Trophoblast cell (in vitro differentiated cells and primary cell): Measurements from ENCODE around the gene OR4D6.

ENCODE experiments used
- DNase-seq, 2 donors: peaks; one replicate each; pipeline ENCODE4 v3.0.0-alpha.2; 2016
- H2AFZ ChIP-seq: 2 replicates; pipeline ENCODE4 v1.6.1; 2013; ENCODE audit warnings: low read length, moderate library complexity, mild to moderate bottlenecking; ENCODE audit not compliant: insufficient read depth, poor library complexity
- H2AK5ac ChIP-seq: 2 replicates; pipeline ENCODE4 v1.6.1; 2013; ENCODE audit warnings: mild to moderate bottlenecking, low read length
- H2BK120ac ChIP-seq: 2 replicates; pipeline ENCODE4 v1.6.1; 2013; ENCODE audit warnings: low read length, mild to moderate bottlenecking, moderate library complexity; ENCODE audit not compliant: insufficient read depth, poor library complexity
- H2BK12ac ChIP-seq: 2 replicates; pipeline ENCODE4 v1.6.1; 2013; ENCODE audit warnings: mild to moderate bottlenecking, low read length, moderate library complexity
- H2BK5ac ChIP-seq: 2 replicates; pipeline ENCODE4 v1.6.1; 2013; ENCODE audit warnings: low read length, low read depth, moderate library complexity, mild to moderate bottlenecking; ENCODE audit not compliant: poor library complexity
- H3K14ac ChIP-seq: 2 replicates; pipeline ENCODE4 v1.6.1; 2013; ENCODE audit warnings: mild to moderate bottlenecking, low read length
- H3K18ac ChIP-seq: 2 replicates; pipeline ENCODE4 v1.6.1; 2013; ENCODE audit warnings: mild to moderate bottlenecking, low read length
- H3K23ac ChIP-seq: 2 replicates; pipeline ENCODE4 v1.6.1; 2013; ENCODE audit warnings: low read length
- H3K27ac ChIP-seq: 2 replicates; pipeline ENCODE4 v1.5.1; 2013; ENCODE audit warnings: low read depth, mild to moderate bottlenecking, inconsistent platforms, low read length, moderate library complexity
- H3K27me3 ChIP-seq: 2 replicates; pipeline ENCODE4 v1.6.1; 2013; ENCODE audit warnings: inconsistent platforms, mild to moderate bottlenecking, low read length, moderate library complexity; ENCODE audit not compliant: insufficient read depth
- H3K36me3 ChIP-seq, 2 experiments: 1 replicate in 1 of 2; 2 replicates in 1 of 2; pipeline ENCODE4 v1.6.1; 2013; ENCODE audit warnings: low read length in 2 of 2, mild to moderate bottlenecking in 2 of 2, moderate library complexity in 1 of 2; ENCODE audit not compliant: insufficient read depth in 2 of 2, control insufficient read depth in 1 of 2
- H3K4ac ChIP-seq: 2 replicates; pipeline ENCODE4 v1.6.1; 2013; ENCODE audit warnings: low read depth, mild to moderate bottlenecking, low read length, moderate library complexity
- H3K4me1 ChIP-seq, 2 experiments: 1 replicate in 1 of 2; 2 replicates in 1 of 2; pipeline ENCODE4 v1.6.1; 2013; ENCODE audit warnings: low read length in 2 of 2, mild to moderate bottlenecking in 2 of 2, moderate library complexity in 1 of 2; ENCODE audit not compliant: insufficient read depth in 2 of 2, control insufficient read depth in 1 of 2
- H3K4me2 ChIP-seq: 2 replicates; pipeline ENCODE4 v1.6.1; 2013; ENCODE audit warnings: inconsistent platforms, mild to moderate bottlenecking, low read length, moderate library complexity
- H3K4me3 ChIP-seq: 2 replicates; pipeline ENCODE4 v1.5.1; 2013; ENCODE audit warnings: mild to moderate bottlenecking, low read depth, low read length, inconsistent platforms
- H3K79me1 ChIP-seq: one replicate; pipeline ENCODE4 v1.6.1; 2013; ENCODE audit warnings: low read length
- H3K79me2 ChIP-seq: 2 replicates; pipeline ENCODE4 v1.6.1; 2013; ENCODE audit warnings: low read length, mild to moderate bottlenecking; ENCODE audit not compliant: control insufficient read depth, insufficient read depth, poor library complexity
- H3K9ac ChIP-seq: 2 replicates; pipeline ENCODE4 v1.6.1; 2013; ENCODE audit warnings: mild to moderate bottlenecking, low read length
- H3K9me3 ChIP-seq: 2 replicates; pipeline ENCODE4 v1.6.1; 2013; ENCODE audit warnings: low read depth, mild to moderate bottlenecking, control low read depth, inconsistent platforms, low read length; ENCODE audit not compliant: insufficient read depth
- H4K12ac ChIP-seq: 2 replicates; pipeline ENCODE4 v1.6.1; 2013; ENCODE audit warnings: low read depth, mild to moderate bottlenecking, low read length, moderate library complexity
- H4K8ac ChIP-seq: 2 replicates; pipeline ENCODE4 v1.6.1; 2013; ENCODE audit warnings: low read depth, mild to moderate bottlenecking, low read length, moderate library complexity
- H4K91ac ChIP-seq: one replicate; pipeline ENCODE4 v1.6.1; 2013; ENCODE audit warnings: low read depth, mild to moderate bottlenecking, low read length, moderate library complexity
- WGBS: extraction: QIAGEN DNeasy Blood & Tissue Kit; methylation state at CpG from one replicate; pipeline ENCODE4 v1.1.7; 2013; ENCODE audit warnings: missing lambda C conversion rate; ENCODE audit not compliant: insufficient read length, insufficient coverage; ENCODE audit errors: extremely low coverage; 5-methylcytosine and 5-hydroxymethylcytosine counted together

Gene OR4D6

GRCh38 chr11:59480359-59480758 lies 23.6 kb downstream of the OR4D6 start:
- Histone ChIP-seq H3K23ac (no peak overlapping the region), H4K91ac (no peak overlapping the region), H2BK5ac (no peak overlapping the region), H3K9me3 (no peaks in the 10 kb centered on the region), H3K4me1 (no peaks in the 10 kb centered on the region), H3K14ac (no peak overlapping the region), H2AFZ (no peak overlapping the region), H4K12ac (no peak overlapping the region), H4K8ac (no peak overlapping the region), H3K4me2 (no peak overlapping the region), H3K79me2 (no peaks in the 10 kb centered on the region), H3K4ac (no peak overlapping the region), H3K36me3 (no peaks in the 10 kb centered on the region), H2BK12ac (no peak overlapping the region), H2AK5ac (no peak overlapping the region), H3K9ac (no peak overlapping the region), H2BK120ac (no peak overlapping the region), H3K27ac (no peak overlapping the region), H3K18ac (no peak overlapping the region), H3K79me1 (no peaks in the 10 kb centered on the region), H3K27me3 (no peaks in the 10 kb centered on the region), H3K4me3 (no peak overlapping the region)
- DNase-seq, result no peak
- no CpG with 5 or more reads among the region's 3 CpGs for WGBS

GRCh38 chr11:59501931-59502330 lies 45.2 kb downstream of the OR4D6 start:
- Histone ChIP-seq H2BK5ac (no peak overlapping the region), H3K36me3 (no peaks in the 10 kb centered on the region), H3K79me2 (no peaks in the 10 kb centered on the region), H3K4ac (no peak overlapping the region), H3K9ac (no peak overlapping the region), H3K4me1 (no peaks in the 10 kb centered on the region), H3K79me1 (no peaks in the 10 kb centered on the region), H4K91ac (no peak overlapping the region), H3K14ac (no peak overlapping the region), H2AK5ac (no peak overlapping the region), H3K27ac (no peak overlapping the region), H3K4me2 (no peak overlapping the region), H3K23ac (no peak overlapping the region), H3K9me3 (no peaks in the 10 kb centered on the region), H3K27me3 (no peaks in the 10 kb centered on the region), H4K8ac (no peak overlapping the region), H3K4me3 (no peak overlapping the region), H2AFZ (no peak overlapping the region), H4K12ac (no peak overlapping the region), H2BK12ac (no peak overlapping the region), H3K18ac (no peak overlapping the region), H2BK120ac (no peak overlapping the region)
- DNase-seq, result no peak
- WGBS, result no CpG with 5 or more reads among the region's 1 CpG

GRCh38 chr11:59503276-59503675 lies 46.5 kb downstream of the OR4D6 start, which contains the start of gene OR4D11:
Gene OR4D11, plus strand, starts transcription at chr11:59503576. Its CDS starts 0 bp downstream, at chr11:59503576.
- Histone ChIP-seq H3K79me1 (no peaks in the 10 kb centered on the region), H3K9ac (no peak within 1 kb of the TSS), H3K36me3 (no peaks in the 10 kb centered on the region), H4K91ac (no peak within 1 kb of the TSS), H2BK120ac (no peak within 1 kb of the TSS), H3K9me3 (no peaks in the 10 kb centered on the region), H3K18ac (no peak within 1 kb of the TSS), H3K79me2 (no peaks in the 10 kb centered on the region), H3K27me3 (no peaks in the 10 kb centered on the region), H3K27ac (no peak within 1 kb of the TSS), H3K4ac (no peak within 1 kb of the TSS), H2BK5ac (no peak within 1 kb of the TSS), H3K4me1 (no peaks in the 10 kb centered on the region), H2BK12ac (no peak within 1 kb of the TSS), H4K12ac (no peak within 1 kb of the TSS), H3K23ac (no peak within 1 kb of the TSS), H4K8ac (no peak within 1 kb of the TSS), H2AFZ (no peak within 1 kb of the TSS), H3K14ac (no peak within 1 kb of the TSS), H3K4me2 (no peak within 1 kb of the TSS), H2AK5ac (no peak within 1 kb of the TSS), H3K4me3 (no peak within 1 kb of the TSS)
- no peak for DNase-seq
